IPS DF 6.9 (cell line): ENCODE measurements around the gene VIPR2.
"Not testable (repeated sequence)": the region's sequence is repeated elsewhere in the genome, so short reads cannot be mapped to it uniquely, and the experiment has no call there.

ENCODE experiments used
- DNase-seq: peaks from one replicate; pipeline ENCODE4 v3.0.0-alpha.2; 2013; ENCODE audit warnings: low read depth, low spot score
- H3K27ac ChIP-seq: one replicate; pipeline ENCODE4 v1.5.1; 2013; ENCODE audit warnings: low read length, control low read depth
- H3K27me3 ChIP-seq: 2 replicates; pipeline ENCODE4 v1.6.1; 2013; ENCODE audit warnings: mild to moderate bottlenecking, low read length; ENCODE audit not compliant: control insufficient read depth, insufficient read depth
- H3K36me3 ChIP-seq: 2 replicates; pipeline ENCODE4 v1.6.1; 2013; ENCODE audit warnings: low read length; ENCODE audit not compliant: control insufficient read depth, insufficient read depth
- H3K4me1 ChIP-seq: 2 replicates; pipeline ENCODE4 v1.6.1; 2013; ENCODE audit warnings: low read length; ENCODE audit not compliant: control insufficient read depth, insufficient read depth
- H3K4me3 ChIP-seq: 2 replicates; pipeline ENCODE4 v1.5.1; 2013; ENCODE audit warnings: mild to moderate bottlenecking, low read length
- H3K9me3 ChIP-seq: 2 replicates; pipeline ENCODE4 v1.6.1; 2013; ENCODE audit warnings: low read length, inconsistent platforms; ENCODE audit not compliant: control insufficient read depth, insufficient read depth
- WGBS: extraction: QIAGEN DNeasy Blood & Tissue Kit; methylation state at CpG from one replicate; pipeline ENCODE4 v1.1.7; 2013; ENCODE audit warnings: mixed read lengths, missing lambda C conversion rate; ENCODE audit not compliant: insufficient read length, insufficient coverage; 5-methylcytosine and 5-hydroxymethylcytosine counted together

The VIPR2 gene

DNA sequence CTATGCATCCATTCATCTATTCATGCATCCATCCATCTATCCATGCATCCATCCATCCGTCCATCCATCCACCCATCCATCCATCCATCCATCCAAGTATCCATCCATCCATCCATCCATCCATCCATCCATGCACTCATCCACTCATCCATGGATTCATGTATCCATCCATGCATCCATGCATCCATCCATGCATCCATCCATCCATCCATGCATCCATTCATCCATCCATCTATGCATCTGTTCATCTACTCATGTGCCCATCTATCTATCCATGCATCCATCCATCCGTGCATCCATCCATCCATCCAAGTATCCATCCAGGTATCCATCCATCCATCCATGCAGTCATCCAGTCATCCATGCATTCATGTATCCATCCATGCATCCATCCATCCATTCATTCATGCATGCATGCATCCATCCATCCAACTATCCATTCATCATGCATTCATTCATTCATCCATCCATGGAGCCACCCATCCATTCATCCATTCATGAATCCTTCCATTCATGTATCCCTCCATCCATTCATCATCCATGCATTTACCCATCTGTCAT, 156.3 kb downstream of the VIPR2 start:
- no peak overlapping the region for H3K27ac ChIP-seq
- DNase-seq = no peak
- no peak overlapping the region for H3K4me3 ChIP-seq
- peaks cover 2% of the 10 kb centered on the region; the same call in 1 of the 2 replicates for H3K9me3 ChIP-seq
- no peaks in the 10 kb centered on the region for H3K36me3 ChIP-seq
- H3K27me3 ChIP-seq = peaks cover 9% of the 10 kb centered on the region; the same call in 1 of the 2 replicates
- no CpG with 5 or more reads among the region's 2 CpGs for WGBS
- no peaks in the 10 kb centered on the region for H3K4me1 ChIP-seq

DNA sequence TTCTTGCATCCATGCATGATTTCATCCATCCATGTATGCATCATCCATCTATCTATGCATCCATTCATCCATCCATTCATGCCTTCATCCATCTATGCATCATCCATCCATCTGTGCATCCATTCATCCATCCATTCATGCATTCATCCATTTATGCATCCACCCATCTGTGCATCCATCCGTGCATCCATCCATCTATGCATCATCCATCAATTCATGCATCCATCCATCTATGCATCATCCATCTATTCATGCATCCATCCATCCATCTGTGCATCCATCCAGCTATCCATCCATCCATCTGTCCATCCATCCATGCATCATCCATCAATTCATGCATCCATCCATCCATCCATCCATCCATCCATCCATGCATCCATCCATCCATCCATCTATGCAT, 157.0 kb downstream of the VIPR2 start:
- Histone ChIP-seq H3K9me3 (peaks cover 2% of the 10 kb centered on the region), H3K27me3 (peaks cover 3% of the 10 kb centered on the region; the same call in 1 of the 2 replicates), H3K4me1 (no peaks in the 10 kb centered on the region), H3K4me3 (no peak overlapping the region), H3K36me3 (no peaks in the 10 kb centered on the region), H3K27ac (no peak overlapping the region)
- WGBS = no CpG with 5 or more reads among the region's 1 CpG
- no peak for DNase-seq

DNA sequence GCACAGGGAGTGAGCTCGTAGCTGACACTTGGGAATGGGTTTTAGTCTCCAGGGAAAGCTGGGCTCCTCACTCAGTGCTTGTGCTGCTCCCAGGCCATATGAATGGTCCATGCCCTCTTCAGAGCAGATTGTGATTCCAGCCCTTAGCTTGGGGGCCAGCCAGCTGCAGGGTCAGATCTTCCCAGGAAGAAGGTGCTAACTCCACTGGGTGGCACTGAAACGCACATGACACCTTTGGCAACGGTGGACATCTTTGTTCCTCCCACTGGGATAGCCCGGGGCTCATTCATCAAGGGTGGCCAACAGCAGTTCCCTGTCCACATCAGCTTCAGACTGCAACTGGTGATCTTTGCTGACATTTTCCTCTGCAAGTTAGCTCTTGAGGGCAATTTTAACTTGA, 159.1 kb downstream of the VIPR2 start:
- WGBS = no CpG with 5 or more reads among the region's 4 CpGs
- H3K27ac ChIP-seq = no peak overlapping the region
- no peaks in the 10 kb centered on the region for H3K36me3 ChIP-seq
- DNase-seq = no peak
- no peaks in the 10 kb centered on the region for H3K27me3 ChIP-seq
- H3K4me1 ChIP-seq = no peaks in the 10 kb centered on the region
- no peak overlapping the region for H3K4me3 ChIP-seq
- peaks cover 6% of the 10 kb centered on the region for H3K9me3 ChIP-seq

DNA sequence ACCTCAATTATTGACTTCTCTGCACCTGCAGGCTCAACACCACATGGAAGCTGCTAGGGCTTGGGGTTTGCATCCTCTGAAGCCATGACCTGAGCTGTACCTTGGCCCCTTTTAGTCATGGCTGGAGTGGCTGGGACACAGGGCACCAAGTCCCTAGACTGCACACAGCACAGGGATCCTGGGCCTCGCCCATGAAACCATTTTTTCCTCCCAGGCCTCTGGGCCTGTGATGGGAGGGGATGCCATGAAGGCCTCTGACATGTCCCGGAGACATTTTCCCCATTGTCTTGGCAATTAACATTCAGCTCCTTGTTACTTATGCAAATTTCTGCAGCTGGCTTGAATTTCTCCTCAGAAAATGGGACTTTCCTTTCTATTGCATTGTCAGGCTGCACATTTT, 160.7 kb downstream of the VIPR2 start:
- not testable (repeated sequence) for DNase-seq, H3K27ac ChIP-seq, H3K27me3 ChIP-seq, H3K4me1 ChIP-seq, H3K36me3 ChIP-seq, H3K4me3 ChIP-seq, H3K9me3 ChIP-seq
- no CpG with 5 or more reads among the region's 2 CpGs for WGBS

DNA sequence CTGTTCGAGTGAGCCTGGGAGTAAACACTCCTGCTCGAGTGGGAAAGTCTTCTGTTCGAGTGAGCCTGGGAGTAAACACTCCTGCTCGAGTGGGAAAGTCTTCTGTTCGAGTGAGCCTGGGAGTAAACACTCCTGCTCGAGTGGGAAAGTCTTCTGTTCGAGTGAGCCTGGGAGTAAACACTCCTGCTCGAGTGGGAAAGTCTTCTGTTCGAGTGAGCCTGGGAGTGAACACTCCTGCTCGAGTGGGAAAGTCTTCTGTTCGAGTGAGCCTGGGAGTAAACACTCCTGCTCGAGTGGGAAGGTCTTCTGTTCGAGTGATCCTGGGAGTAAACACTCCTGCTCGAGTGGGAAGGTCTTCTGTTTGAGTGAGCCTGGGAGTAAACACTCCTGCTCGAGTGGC, 162.6 kb downstream of the VIPR2 start:
- DNase-seq, H3K9me3 ChIP-seq, H3K4me3 ChIP-seq, H3K4me1 ChIP-seq, H3K27me3 ChIP-seq, H3K27ac ChIP-seq, H3K36me3 ChIP-seq: not testable (repeated sequence)
- no CpG with 5 or more reads among the region's 15 CpGs for WGBS

DNA sequence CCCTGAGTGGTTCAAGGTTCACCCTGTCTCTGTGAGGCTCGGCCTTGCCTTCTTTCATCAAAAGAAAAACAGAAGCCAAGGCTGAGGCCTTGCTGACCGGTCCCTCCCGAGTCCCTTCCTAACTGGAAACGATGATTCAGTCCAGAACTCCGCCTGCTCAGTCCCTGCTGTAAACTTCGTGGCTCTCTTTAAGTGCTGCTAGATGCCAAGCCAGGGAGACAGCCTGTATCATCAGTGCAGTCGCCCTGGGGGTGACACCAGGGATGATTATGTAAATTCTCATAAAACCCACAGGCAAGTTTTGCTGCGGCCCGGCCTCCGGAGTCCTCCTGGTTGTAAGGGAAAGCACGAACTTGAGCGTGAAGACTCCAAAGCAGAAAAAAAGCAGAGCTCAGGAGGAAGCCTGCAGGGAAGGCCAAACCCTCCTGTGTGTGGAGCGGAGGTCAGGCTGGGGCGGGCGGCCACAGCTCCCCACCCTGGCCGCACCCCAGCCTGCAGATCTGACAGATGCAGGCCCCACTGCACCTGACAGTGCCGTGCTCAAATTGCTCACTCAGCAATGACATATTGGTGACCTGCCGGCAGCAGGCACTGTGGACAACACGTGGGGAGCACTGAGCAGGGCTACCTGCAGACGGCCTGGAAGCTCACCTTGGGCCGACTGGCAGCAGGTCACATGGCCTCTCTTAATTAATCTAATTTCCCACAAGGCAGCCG, 164.9 kb downstream of the VIPR2 start:
- H3K27ac ChIP-seq = no peak overlapping the region
- no peak overlapping the region for H3K4me3 ChIP-seq
- H3K27me3 ChIP-seq = no peaks in the 10 kb centered on the region
- no peaks in the 10 kb centered on the region for H3K36me3 ChIP-seq
- DNase-seq = no peak
- peaks cover 6% of the 10 kb centered on the region for H3K9me3 ChIP-seq
- WGBS = no CpG with 5 or more reads among the region's 22 CpGs
- no peaks in the 10 kb centered on the region for H3K4me1 ChIP-seq

DNA sequence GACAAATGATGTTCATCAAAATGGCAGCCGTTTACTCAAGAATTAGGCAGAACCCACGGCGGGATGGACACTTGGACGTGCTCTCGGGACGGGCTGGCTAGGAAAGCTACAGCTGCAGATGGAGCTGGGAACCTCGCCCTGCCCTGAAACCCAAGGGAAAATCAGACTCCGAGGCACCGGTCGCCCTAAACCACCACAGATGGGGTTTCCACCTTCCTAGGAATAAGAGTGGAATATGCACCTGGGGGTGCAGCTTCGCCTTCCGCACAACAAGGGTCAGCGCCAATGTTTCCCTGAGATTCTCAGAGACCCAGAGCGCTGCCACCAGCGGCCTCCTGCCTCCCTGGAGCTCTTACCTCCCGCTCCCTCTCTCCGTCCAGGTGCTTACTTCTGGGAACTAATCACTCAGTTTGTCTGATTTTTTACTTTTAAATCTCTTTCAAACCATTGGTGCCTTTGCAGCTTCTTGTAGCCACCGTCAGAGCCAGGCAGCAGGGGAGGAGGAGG, 165.6 kb downstream of the VIPR2 start:
- Histone ChIP-seq H3K36me3 (no peaks in the 10 kb centered on the region), H3K9me3 (peaks cover 6% of the 10 kb centered on the region), H3K4me3 (no peak overlapping the region), H3K27me3 (no peaks in the 10 kb centered on the region), H3K4me1 (no peaks in the 10 kb centered on the region), H3K27ac (no peak overlapping the region)
- DNase-seq = no peak
- WGBS = no CpG with 5 or more reads among the region's 18 CpGs
